Spinal cord (tissue), 10 donors: ENCODE data around the gene SLC17A5. TPM values are rescaled to one million over a fixed set of nuclear protein-coding genes. Genes with fewer than 3 reads are reported as not detected.
"Not testable (repeated sequence)": the region's sequence is repeated elsewhere in the genome, so short reads cannot be mapped to it uniquely, and the experiment has no call there.

Experiments
- DNase-seq, 6 donors: peaks; one replicate each; pipeline versions ENCODE4 v3.0.0 to v3.0.0-alpha.2; 2013 to 2015; ENCODE audit warnings: low spot score in 6 of 6, low read depth in 4 of 6
- H3K27ac ChIP-seq: one replicate; pipeline ENCODE4 v1.5.1; 2013; ENCODE audit warnings: low read depth, low read length, control low read depth
- H3K27me3 ChIP-seq: one replicate; pipeline ENCODE4 v1.6.1; 2013; ENCODE audit warnings: low read length; ENCODE audit not compliant: control insufficient read depth, insufficient read depth
- H3K36me3 ChIP-seq: one replicate; pipeline ENCODE4 v1.6.1; 2013; ENCODE audit warnings: low read length; ENCODE audit not compliant: control insufficient read depth, insufficient read depth
- H3K4me1 ChIP-seq: one replicate; pipeline ENCODE4 v1.6.1; 2013; ENCODE audit warnings: low read length; ENCODE audit not compliant: control insufficient read depth, insufficient read depth
- H3K4me3 ChIP-seq: one replicate; pipeline ENCODE4 v1.5.1; 2013; ENCODE audit warnings: low read depth, low read length, control low read depth
- H3K9me3 ChIP-seq: one replicate; pipeline ENCODE4 v1.6.1; 2013; ENCODE audit warnings: low read length; ENCODE audit not compliant: control insufficient read depth, insufficient read depth
- WGBS: methylation state at CpG from one replicate; pipeline ENCODE4 v1.1.5; 2013; ENCODE audit warnings: missing lambda C conversion rate; ENCODE audit not compliant: insufficient coverage; 5-methylcytosine and 5-hydroxymethylcytosine counted together
- polyA plus RNA-seq, 2 donors: library from polyadenylated mRNA; unstranded; fragments of 120-200 nt; gene quantifications; one replicate each; pipeline ENCODE4 v1.2.1, GENCODE V29; 2013; ENCODE audit not compliant: insufficient read length in 2 of 2
- total RNA-seq, 2 donors: library from RNA; depleted of rRNA in 1 of 2; stranded (reverse); fragments of 120-200 nt in 1 of 2; fragments of >200 nt in 1 of 2; gene quantifications; one replicate each; pipeline versions ENCODE4 v1.2.3 to v1.2.4, GENCODE V29; 2013 to 2014
- donor health status: healthy.

SLC17A5 gene
- total and polyA plus RNA-seq, 4 donors: 12.5 to 33.4 (median 16.0) TPM

- Histone ChIP-seq H3K27me3 (no peaks in the 10 kb centered on the region), H3K4me1 (peaks cover 12% of the 10 kb centered on the region), H3K36me3 (no peaks in the 10 kb centered on the region), H3K9me3 (no peaks in the 10 kb centered on the region), H3K4me3 (no peak overlapping the region), H3K27ac (no peak overlapping the region)
- no peak for DNase-seq
These were observed 37.7 kb upstream of the SLC17A5 start for GRCh38 chr6:73691512-73691911.

- whole genome bisulfite sequencing: no CpG with 5 or more reads among the region's 5 CpGs
These were observed 36.3 kb upstream of the SLC17A5 start for GRCh38 chr6:73690056-73690455.

GRCh38 chr6:73688351-73688750, 34.6 kb upstream of the SLC17A5 start:
- Histone ChIP-seq H3K4me3 (no peak overlapping the region), H3K4me1 (no peaks in the 10 kb centered on the region), H3K27ac (no peak overlapping the region), H3K27me3 (no peaks in the 10 kb centered on the region), H3K9me3 (peaks cover 2% of the 10 kb centered on the region), H3K36me3 (no peaks in the 10 kb centered on the region)
- no peak for DNase-seq
- WGBS: 71% methylated on average over 1 of the region's 1 CpG

More at GRCh38 chr6:73690056-73690455, 36.3 kb upstream of the SLC17A5 start:
- Histone ChIP-seq H3K4me3 (no peak overlapping the region), H3K27me3 (no peaks in the 10 kb centered on the region), H3K9me3 (no peaks in the 10 kb centered on the region), H3K27ac (no peak overlapping the region), H3K36me3 (no peaks in the 10 kb centered on the region), H3K4me1 (peaks cover 3% of the 10 kb centered on the region)
- DNase-seq: no peak

GRCh38 chr6:73683574-73683973, 29.8 kb upstream of the SLC17A5 start:
- H3K27me3 ChIP-seq, H3K4me3 ChIP-seq, DNase-seq, H3K4me1 ChIP-seq, H3K27ac ChIP-seq, H3K9me3 ChIP-seq, H3K36me3 ChIP-seq: not testable (repeated sequence)
- WGBS: no CpG with 5 or more reads among the region's 2 CpGs

GRCh38 chr6:73680289-73680918, 26.6 kb upstream of the SLC17A5 start:
- Histone ChIP-seq H3K27me3 (no peaks in the 10 kb centered on the region), H3K9me3 (peaks cover 2% of the 10 kb centered on the region), H3K36me3 (no peaks in the 10 kb centered on the region), H3K4me3 (no peak overlapping the region), H3K4me1 (no peaks in the 10 kb centered on the region), H3K27ac (no peak overlapping the region)
- 60% methylated on average over 5 of the region's 5 CpGs for WGBS
- no peak for DNase-seq

GRCh38 chr6:73679846-73680245, 26.1 kb upstream of the SLC17A5 start:
- H3K27me3 ChIP-seq, H3K27ac ChIP-seq, H3K4me1 ChIP-seq, H3K9me3 ChIP-seq, H3K36me3 ChIP-seq, H3K4me3 ChIP-seq, DNase-seq: not testable (repeated sequence)
- 100% methylated on average over 2 of the region's 5 CpGs for WGBS

GRCh38 chr6:73679009-73679408, 25.2 kb upstream of the SLC17A5 start:
- 89% methylated on average over 1 of the region's 3 CpGs for WGBS
- H3K27ac ChIP-seq: no peak overlapping the region
- peaks cover 2% of the 10 kb centered on the region for H3K9me3 ChIP-seq
- DNase-seq: no peak
- H3K27me3 ChIP-seq: no peaks in the 10 kb centered on the region
- H3K4me1 ChIP-seq: no peaks in the 10 kb centered on the region
- no peaks in the 10 kb centered on the region for H3K36me3 ChIP-seq
- H3K4me3 ChIP-seq: no peak overlapping the region

GRCh38 chr6:73675466-73676098, 21.8 kb upstream of the SLC17A5 start:
- DNase-seq: peak in 4 of 6 donors; percentile 15 to 82 (median 61)
- no CpG with 5 or more reads among the region's 4 CpGs for WGBS
- H3K4me1 ChIP-seq: no peaks in the 10 kb centered on the region
- no peaks in the 10 kb centered on the region for H3K27me3 ChIP-seq
- no peaks in the 10 kb centered on the region for H3K9me3 ChIP-seq
- H3K4me3 ChIP-seq: no peak overlapping the region
- no peak overlapping the region for H3K27ac ChIP-seq
- no peaks in the 10 kb centered on the region for H3K36me3 ChIP-seq

- no CpG with 5 or more reads among the region's 8 CpGs for WGBS
- DNase-seq: no peak
These were observed 18.3 kb upstream of the SLC17A5 start for GRCh38 chr6:73671911-73672685.

More at GRCh38 chr6:73671911-73672685, 18.3 kb upstream of the SLC17A5 start:
- no peaks in the 10 kb centered on the region for H3K36me3 ChIP-seq
- H3K4me3 ChIP-seq: no peak overlapping the region
- no peaks in the 10 kb centered on the region for H3K27me3 ChIP-seq
- no peak overlapping the region for H3K27ac ChIP-seq
- H3K4me1 ChIP-seq: no peaks in the 10 kb centered on the region
- H3K9me3 ChIP-seq: no peaks in the 10 kb centered on the region
